Smooth muscle cell (in vitro differentiated cells): ENCODE results near the gene TECPR1. TPM values are rescaled to one million over a fixed set of nuclear protein-coding genes. Genes with fewer than 3 reads are reported as not detected.
A peak's percentile ranks its signal among the peaks of the same experiment; 100 is the strongest.

Source experiments
- DNase-seq: peaks from one replicate; lab custom pipeline; 2025; ENCODE audit not compliant: unreplicated experiment; lab: John Stamatoyannopoulos, UW
- H2AFZ ChIP-seq: fragments of 200-600 bp; sonication (generic); 2 replicates; pipeline ENCODE4 v1.6.0; 2016; ENCODE audit warnings: antibody characterized with exemption, low read depth, mild to moderate bottlenecking
- H3F3A ChIP-seq: fragments of 200-600 bp; sonication (generic); 2 replicates; pipeline ENCODE4 v1.6.0; 2017; ENCODE audit warnings: antibody characterized with exemption, low read depth
- H3K27ac ChIP-seq: fragments of 200-600 bp; sonication (generic); 2 replicates; pipeline ENCODE4 v1.5.1; 2016; ENCODE audit warnings: low read depth, mild to moderate bottlenecking
- H3K27me3 ChIP-seq: fragments of 200-600 bp; sonication (generic); 2 replicates; pipeline ENCODE4 v1.6.1; 2016; ENCODE audit warnings: low read depth, mild to moderate bottlenecking
- H3K36me3 ChIP-seq: fragments of 200-600 bp; sonication (generic); 2 replicates; pipeline ENCODE4 v1.5.1; 2016; ENCODE audit warnings: low read depth
- H3K4me1 ChIP-seq: fragments of 200-600 bp; sonication (generic); 2 replicates; pipeline ENCODE4 v1.5.1; 2016; ENCODE audit warnings: low read depth
- H3K4me2 ChIP-seq: fragments of 200-600 bp; sonication (generic); 2 replicates; pipeline ENCODE4 v1.6.0; 2016; ENCODE audit warnings: mild to moderate bottlenecking
- H3K4me3 ChIP-seq: fragments of 200-600 bp; sonication (generic); 2 replicates; pipeline ENCODE4 v1.5.1; 2016; ENCODE audit warnings: mild to moderate bottlenecking
- H3K79me2 ChIP-seq: fragments of 200-600 bp; sonication (generic); 2 replicates; pipeline ENCODE4 v1.6.0; 2016; ENCODE audit warnings: low read depth, mild to moderate bottlenecking
- H3K9ac ChIP-seq: fragments of 200-600 bp; sonication (generic); 2 replicates; pipeline ENCODE4 v1.6.0; 2016; ENCODE audit warnings: low read depth
- H3K9me3 ChIP-seq: fragments of 200-600 bp; sonication (generic); replicated peaks from 2 replicates; pipeline ENCODE4 v1.5.1; 2016; ENCODE audit warnings: low read depth
- H4K20me1 ChIP-seq: fragments of 200-600 bp; sonication (generic); 2 replicates; pipeline ENCODE4 v1.6.0; 2016; ENCODE audit warnings: low read depth
- WGBS: methylation state at CpG from one replicate; pipeline ENCODE4 v1.1.7; 2016; ENCODE audit warnings: low lambda C conversion rate; 5-methylcytosine and 5-hydroxymethylcytosine counted together
- polyA plus RNA-seq: library from polyadenylated mRNA; unstranded; fragments of >200 nt; fragmentation: Nextera tagmentation; extraction: Ambion mirVana; gene quantifications from 2 replicates; pipeline ENCODE4 v1.2.1, GENCODE V29; 2016
- total RNA-seq: library from RNA; depleted of rRNA; stranded (reverse); fragments of >200 nt; gene quantifications from 2 replicates; pipeline ENCODE4 v1.2.3, GENCODE V29; 2014
- TF ChIP-seq, protein P1 (sequence below): fragments of 200-600 bp; sonication (generic); IDR thresholded peaks from 2 replicates; pipeline ENCODE4 v1.5.1; 2017; ENCODE audit warnings: borderline replicate concordance, mild to moderate bottlenecking, antibody characterized with exemption; ENCODE audit not compliant: insufficient read depth, poor library complexity, severe bottlenecking

Gene TECPR1
- total and polyA plus RNA-seq, 2 experiments from 2014 or later = 8.9 to 33.1 TPM

DNA sequence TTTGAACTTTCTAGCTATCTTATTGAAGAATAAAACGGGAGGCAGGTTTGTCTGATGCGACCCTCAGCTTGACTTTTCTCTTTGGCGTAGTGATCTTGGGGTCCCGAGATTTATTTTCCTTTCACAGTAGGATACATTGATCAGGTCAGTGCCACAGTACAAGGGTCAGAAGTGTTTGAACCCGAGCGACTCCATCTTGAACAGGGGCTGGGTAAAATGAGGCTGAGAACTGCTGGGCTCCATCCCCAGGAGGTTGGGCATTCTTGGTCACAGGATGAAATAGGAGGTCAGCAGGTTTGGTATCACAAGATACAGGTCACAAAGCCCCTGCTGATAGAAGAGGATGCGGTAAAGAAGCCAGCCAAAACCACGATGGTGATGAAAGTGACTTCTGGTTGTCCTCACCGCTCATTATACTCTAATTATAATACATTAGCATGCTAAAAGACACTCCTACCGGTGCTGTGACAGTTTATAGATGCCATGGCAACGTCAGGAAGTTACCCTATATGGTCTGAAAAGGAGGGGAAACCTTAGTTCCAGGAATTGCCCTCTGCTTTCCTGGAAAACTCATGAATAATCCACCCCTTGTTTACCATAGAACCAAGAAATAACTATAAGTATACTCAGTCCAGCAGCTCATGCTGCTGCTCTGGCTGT lies 3.0 kb upstream of the TECPR1 start:
- Histone ChIP-seq H3K4me3 (no peak overlapping the region), H3K79me2 (peaks cover 22% of the 10 kb centered on the region), H3K4me2 (no peak overlapping the region), H3K9ac (no peak overlapping the region), H3K36me3 (no peaks in the 10 kb centered on the region), H3F3A (no peaks in the 10 kb centered on the region), H3K27me3 (no peaks in the 10 kb centered on the region), H3K27ac (no peak overlapping the region), H2AFZ (no peak overlapping the region), H3K4me1 (peaks cover 14% of the 10 kb centered on the region), H4K20me1 (peaks cover 3% of the 10 kb centered on the region), H3K9me3 (no peaks in the 10 kb centered on the region)
- 93% methylated on average over 11 of the region's 11 CpGs for WGBS
- TF ChIP-seq, protein P1, sequence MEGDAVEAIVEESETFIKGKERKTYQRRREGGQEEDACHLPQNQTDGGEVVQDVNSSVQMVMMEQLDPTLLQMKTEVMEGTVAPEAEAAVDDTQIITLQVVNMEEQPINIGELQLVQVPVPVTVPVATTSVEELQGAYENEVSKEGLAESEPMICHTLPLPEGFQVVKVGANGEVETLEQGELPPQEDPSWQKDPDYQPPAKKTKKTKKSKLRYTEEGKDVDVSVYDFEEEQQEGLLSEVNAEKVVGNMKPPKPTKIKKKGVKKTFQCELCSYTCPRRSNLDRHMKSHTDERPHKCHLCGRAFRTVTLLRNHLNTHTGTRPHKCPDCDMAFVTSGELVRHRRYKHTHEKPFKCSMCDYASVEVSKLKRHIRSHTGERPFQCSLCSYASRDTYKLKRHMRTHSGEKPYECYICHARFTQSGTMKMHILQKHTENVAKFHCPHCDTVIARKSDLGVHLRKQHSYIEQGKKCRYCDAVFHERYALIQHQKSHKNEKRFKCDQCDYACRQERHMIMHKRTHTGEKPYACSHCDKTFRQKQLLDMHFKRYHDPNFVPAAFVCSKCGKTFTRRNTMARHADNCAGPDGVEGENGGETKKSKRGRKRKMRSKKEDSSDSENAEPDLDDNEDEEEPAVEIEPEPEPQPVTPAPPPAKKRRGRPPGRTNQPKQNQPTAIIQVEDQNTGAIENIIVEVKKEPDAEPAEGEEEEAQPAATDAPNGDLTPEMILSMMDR = no peak
- DNase-seq = no peak

DNA sequence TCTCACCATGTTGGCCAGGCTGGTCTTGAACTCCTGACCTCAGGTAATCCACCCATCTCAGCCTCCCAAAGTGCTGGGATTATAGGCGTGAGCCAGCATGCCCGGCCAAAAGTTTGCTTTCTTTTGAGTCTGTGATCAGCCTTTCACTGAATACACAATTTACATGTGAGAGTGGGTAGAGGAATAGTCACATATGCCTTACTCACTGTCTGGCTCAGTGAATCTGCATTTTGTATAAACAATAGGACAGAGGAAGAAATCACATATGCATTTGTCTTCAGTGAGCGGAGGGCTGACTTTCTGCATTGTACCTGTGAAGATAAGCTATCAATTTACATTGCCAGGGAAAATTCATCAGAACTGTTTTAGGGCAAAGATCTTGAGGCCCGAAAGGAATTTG lies 2.5 kb upstream of the TECPR1 start:
- no peak overlapping the region for H3K27ac ChIP-seq
- H3K4me1 ChIP-seq = peaks cover 14% of the 10 kb centered on the region
- no peak overlapping the region for H3K4me2 ChIP-seq
- H3F3A ChIP-seq = no peaks in the 10 kb centered on the region
- peaks cover 22% of the 10 kb centered on the region for H3K79me2 ChIP-seq
- 83% methylated on average over 4 of the region's 4 CpGs for WGBS
- H3K9me3 ChIP-seq = no peaks in the 10 kb centered on the region
- peaks cover 3% of the 10 kb centered on the region for H4K20me1 ChIP-seq
- no peaks in the 10 kb centered on the region for H3K36me3 ChIP-seq
- H2AFZ ChIP-seq = no peak overlapping the region
- H3K4me3 ChIP-seq = no peak overlapping the region
- no peak overlapping the region for H3K9ac ChIP-seq
- DNase-seq = no peak
- TF ChIP-seq, protein P1 = no peak
- no peaks in the 10 kb centered on the region for H3K27me3 ChIP-seq

DNA sequence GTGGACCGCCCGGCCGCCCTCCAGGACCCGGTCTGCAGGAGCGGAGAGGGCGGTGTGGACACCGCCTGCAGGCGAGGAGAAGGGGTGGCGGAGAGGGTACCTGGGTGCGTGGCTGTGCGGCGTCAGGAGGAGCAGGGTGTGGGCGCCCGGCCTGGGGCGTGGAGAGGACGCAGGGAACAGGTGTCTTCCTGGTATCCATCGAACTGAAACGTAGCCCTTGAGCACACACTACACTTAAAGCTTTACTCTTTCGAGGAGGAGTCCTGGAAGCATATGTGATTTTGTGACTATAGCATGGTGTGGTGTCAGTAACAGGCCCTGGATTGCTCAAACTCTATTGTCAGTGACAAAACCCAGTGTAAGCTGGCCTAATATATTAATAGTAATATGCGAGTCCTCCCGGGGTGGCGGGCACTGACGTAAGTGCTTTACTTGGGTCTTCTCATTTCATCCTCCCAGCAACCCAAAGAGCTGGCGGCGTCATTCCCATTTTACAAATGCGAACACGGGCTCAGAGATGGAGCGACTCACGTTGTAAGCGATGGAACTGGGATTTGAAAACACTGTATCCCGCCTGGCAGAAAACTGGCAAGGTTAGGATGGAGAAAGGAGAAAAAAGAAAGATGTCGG lies 508 bp upstream of the TECPR1 start:
- H3K9me3 ChIP-seq = no peaks in the 10 kb centered on the region
- peaks cover 22% of the 10 kb centered on the region for H3K79me2 ChIP-seq
- peaks cover 14% of the 10 kb centered on the region for H3K4me1 ChIP-seq
- no peaks in the 10 kb centered on the region for H3K27me3 ChIP-seq
- H3F3A ChIP-seq = no peaks in the 10 kb centered on the region
- 29% methylated on average over 16 of the region's 32 CpGs for WGBS
- H3K4me3 ChIP-seq = peak overlapping the region; percentile 80
- peak overlapping the region; percentile 98 for H3K4me2 ChIP-seq
- peaks cover 3% of the 10 kb centered on the region for H4K20me1 ChIP-seq
- peak overlapping the region; percentile 45 for H3K9ac ChIP-seq
- no peaks in the 10 kb centered on the region for H3K36me3 ChIP-seq
- peak overlapping the region; percentile 75 for H2AFZ ChIP-seq
- H3K27ac ChIP-seq = no peak overlapping the region
- TF ChIP-seq, protein P1 = no peak
- DNase-seq = no peak
